ENCODE measurements around the gene EPN2.

DNA sequence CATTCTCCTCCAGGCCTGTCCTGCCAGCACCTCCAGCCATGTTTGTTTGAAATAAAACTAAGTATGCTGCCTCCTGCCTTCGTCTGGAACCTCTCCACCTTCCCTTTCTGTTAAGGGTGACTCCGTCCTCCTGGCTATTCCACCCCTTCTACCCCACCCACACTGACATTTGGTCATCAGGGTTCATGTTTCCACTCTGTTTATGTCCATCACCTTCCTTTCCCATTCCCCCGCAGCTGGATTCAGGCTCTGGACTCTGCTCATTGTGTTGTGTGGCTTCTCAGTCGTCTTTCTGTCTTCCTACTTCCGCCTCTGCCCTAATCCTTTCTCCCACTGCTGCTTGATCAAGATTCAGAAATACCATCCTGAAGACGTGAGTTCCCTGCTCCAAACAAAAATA lies 28.6 kb downstream of the EPN2 start:
- TF ChIP-seq, protein P1, sequence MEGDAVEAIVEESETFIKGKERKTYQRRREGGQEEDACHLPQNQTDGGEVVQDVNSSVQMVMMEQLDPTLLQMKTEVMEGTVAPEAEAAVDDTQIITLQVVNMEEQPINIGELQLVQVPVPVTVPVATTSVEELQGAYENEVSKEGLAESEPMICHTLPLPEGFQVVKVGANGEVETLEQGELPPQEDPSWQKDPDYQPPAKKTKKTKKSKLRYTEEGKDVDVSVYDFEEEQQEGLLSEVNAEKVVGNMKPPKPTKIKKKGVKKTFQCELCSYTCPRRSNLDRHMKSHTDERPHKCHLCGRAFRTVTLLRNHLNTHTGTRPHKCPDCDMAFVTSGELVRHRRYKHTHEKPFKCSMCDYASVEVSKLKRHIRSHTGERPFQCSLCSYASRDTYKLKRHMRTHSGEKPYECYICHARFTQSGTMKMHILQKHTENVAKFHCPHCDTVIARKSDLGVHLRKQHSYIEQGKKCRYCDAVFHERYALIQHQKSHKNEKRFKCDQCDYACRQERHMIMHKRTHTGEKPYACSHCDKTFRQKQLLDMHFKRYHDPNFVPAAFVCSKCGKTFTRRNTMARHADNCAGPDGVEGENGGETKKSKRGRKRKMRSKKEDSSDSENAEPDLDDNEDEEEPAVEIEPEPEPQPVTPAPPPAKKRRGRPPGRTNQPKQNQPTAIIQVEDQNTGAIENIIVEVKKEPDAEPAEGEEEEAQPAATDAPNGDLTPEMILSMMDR (IDR thresholded peaks at IDR 0.05; ENCODE audit: insufficient read depth, low read length, poor library complexity, severe bottlenecking), result no peak
- TF ChIP-seq EZH2phosphoT487 (conservative IDR thresholded peaks at IDR 0.05; ENCODE audit: low read length), result no peak

All from SU-DHL-6 (cell line).